Endothelial cell of umbilical vein (primary cell): Measurements from ENCODE around the gene SEMA4D. TPM values are rescaled to one million over a fixed set of nuclear protein-coding genes. Genes with fewer than 3 reads are reported as not detected.

Experiments used
- BruUV-seq: library from RNA; stranded (reverse); fragments of 400-500 nt; replicated peaks from 2 replicates; lab custom pipeline; 2021; lab: Mats Ljungman, UMichigan
- CTCF ChIA-PET: fragments of 300-600, 350-600 bp; sonication (Branson Sonifier 250); formaldehyde crosslinking; loops from one replicate; lab custom pipeline; 2021; ENCODE audit warnings: antibody characterized with exemption, inconsistent platforms; lab: Charles Lee
- POLR2A ChIA-PET: fragments of 300-600, 350-600 bp; sonication (Branson Sonifier 250); formaldehyde crosslinking; loops from one replicate; lab custom pipeline; 2021; ENCODE audit warnings: antibody characterized with exemption, inconsistent platforms; lab: Charles Lee
- DNase-seq: peaks from one replicate; pipeline ENCODE4 v3.0.0-alpha.2; 2011; ENCODE audit warnings: low read depth, low spot score
- FAIRE-seq: peaks from 2 replicates; lab custom pipeline; 2011; peaks lifted over from hg19 to GRCh38; lab: Jason Lieb, UNC
- H2AFZ ChIP-seq: 2 replicates; pipeline ENCODE4 v1.6.0; 2012; ENCODE audit warnings: low read depth, low read length, control low read depth, inconsistent platforms
- H3K27ac ChIP-seq: 2 replicates; pipeline ENCODE4 v1.5.1; 2011; ENCODE audit warnings: low read depth, mild to moderate bottlenecking, control low read depth, low read length, moderate library complexity; ENCODE audit not compliant: insufficient read depth
- H3K27me3 ChIP-seq, 2 experiments: 2 replicates each; pipeline versions ENCODE4 v1.6.0 to v1.6.1; 2011; ENCODE audit warnings: low read length in 2 of 2, mixed read lengths in 1 of 2; ENCODE audit not compliant: control insufficient read depth in 2 of 2, insufficient read depth in 2 of 2
- H3K36me3 ChIP-seq, 2 experiments: 2 replicates in 1 of 2; 3 replicates in 1 of 2; pipeline ENCODE4 v1.5.1; 2011; ENCODE audit warnings: low read length in 2 of 2, mild to moderate bottlenecking in 1 of 2, moderate library complexity in 1 of 2; ENCODE audit not compliant: control insufficient read depth in 2 of 2, insufficient read depth in 2 of 2; ENCODE audit errors: extremely low read depth in 1 of 2
- H3K4me1 ChIP-seq: 3 replicates; pipeline ENCODE4 v1.5.1; 2011; ENCODE audit warnings: mild to moderate bottlenecking, low read length; ENCODE audit not compliant: control insufficient read depth, insufficient read depth; ENCODE audit errors: extremely low read depth
- H3K4me2 ChIP-seq: 2 replicates; pipeline ENCODE4 v1.6.1; 2011; ENCODE audit warnings: low read length, control low read depth, mixed read lengths; ENCODE audit not compliant: insufficient read depth
- H3K4me3 ChIP-seq, 3 experiments: fragments of 200-600 bp in 1 of 3; sonication (generic), shearing (Covaris generic) in 1 of 3; replicated peaks in 1 of 3; 2 replicates each; pipeline ENCODE4 v1.5.1; 2011 to 2016; ENCODE audit warnings: control low read depth in 3 of 3, low read length in 3 of 3, mild to moderate bottlenecking in 2 of 3, inconsistent platforms in 1 of 3, low read depth in 1 of 3, moderate library complexity in 1 of 3; ENCODE audit not compliant: insufficient read depth in 1 of 3
- H3K79me2 ChIP-seq: 2 replicates; pipeline ENCODE4 v1.6.0; 2012; ENCODE audit warnings: low read length, inconsistent platforms; ENCODE audit not compliant: control insufficient read depth, insufficient read depth
- H3K9ac ChIP-seq: replicated peaks from 2 replicates; pipeline ENCODE3; 2011; ENCODE audit warnings: low read length, control low read depth; ENCODE audit not compliant: insufficient read depth; ENCODE audit errors: extremely low read depth
- H3K9me1 ChIP-seq: replicated peaks from 3 replicates; pipeline ENCODE4 v1.6.0; 2011; ENCODE audit warnings: mild to moderate bottlenecking, low read length; ENCODE audit not compliant: control insufficient read depth, insufficient read depth; ENCODE audit errors: extremely low read depth
- H3K9me3 ChIP-seq: replicated peaks from 2 replicates; pipeline ENCODE4 v1.5.1; 2012; ENCODE audit warnings: low read length, inconsistent platforms; ENCODE audit not compliant: control insufficient read depth, insufficient read depth
- H4K20me1 ChIP-seq: replicated peaks from 2 replicates; pipeline ENCODE3; 2011; ENCODE audit warnings: mild to moderate bottlenecking, low read length; ENCODE audit not compliant: control insufficient read depth, insufficient read depth; ENCODE audit errors: extremely low read depth
- EZH2 ChIP-seq: IDR thresholded peaks from 2 replicates; pipeline ENCODE4 v1.6.1; 2012; ENCODE audit warnings: borderline replicate concordance, low read depth, mild to moderate bottlenecking, moderate library complexity, low read length, inconsistent platforms; ENCODE audit not compliant: severe bottlenecking
- FOS ChIP-seq: IDR thresholded peaks from 2 replicates; pipeline ENCODE4 v1.6.1; 2011; ENCODE audit warnings: mild to moderate bottlenecking, low read length, moderate library complexity, borderline replicate concordance; ENCODE audit not compliant: insufficient read depth
- GATA2 ChIP-seq: IDR thresholded peaks from 2 replicates; pipeline ENCODE4 v1.7.0; 2011; ENCODE audit warnings: low read depth, mild to moderate bottlenecking, moderate library complexity, mixed read lengths, low read length; ENCODE audit not compliant: insufficient read length, insufficient read depth
- JUN ChIP-seq: IDR thresholded peaks from 2 replicates; pipeline ENCODE4 v1.6.1; 2011; ENCODE audit warnings: borderline replicate concordance, low read depth; ENCODE audit not compliant: insufficient read length, insufficient read depth
- MAX ChIP-seq: IDR thresholded peaks from 2 replicates; pipeline ENCODE4 v1.6.1; 2011; ENCODE audit not compliant: insufficient read depth, insufficient read length
- MYC ChIP-seq: IDR thresholded peaks from one replicate; pipeline ENCODE4 v1.6.1; 2011; ENCODE audit warnings: mild to moderate bottlenecking, low read depth, low read length
- POLR2A ChIP-seq: IDR thresholded peaks from 2 replicates; pipeline ENCODE4 v1.6.1; 2012; ENCODE audit warnings: low read depth, mild to moderate bottlenecking, control low read depth, low read length
- POLR2AphosphoS5 ChIP-seq: IDR thresholded peaks from 2 replicates; pipeline ENCODE4 v1.6.1; 2012; ENCODE audit warnings: low read depth, mild to moderate bottlenecking, control low read depth, low read length, moderate library complexity; ENCODE audit not compliant: insufficient read depth
- dilution Hi-C: fragments of 300-500 bp; cut with MboI; formaldehyde crosslinking; loops from one replicate; pipeline ENCODE4 v1.15.0; 2019; ENCODE audit warnings: low sequenced_read_pairs; ENCODE audit not compliant: extremely low pct_ligation_motif_present
- intact Hi-C: fragments of 100-400 bp; cut with micrococcal nuclease; formaldehyde crosslinking; loops from one replicate; pipeline ENCODE4 v1.10.0; 2022
- polyA plus RNA-seq, 4 experiments: library from polyadenylated mRNA; depleted of rRNA in 3 of 4; stranded (reverse) in 3 of 4; unstranded in 1 of 4; fragments of >200 nt; gene quantifications; 2 replicates each; pipeline versions ENCODE4 v1.2.1 to v1.2.3, GENCODE V29; 2011 to 2012; ENCODE audit warnings: missing spikeins in 1 of 4
- total RNA-seq: library from RNA; stranded (reverse); gene quantifications from 2 replicates; pipeline ENCODE4 v1.2.3, GENCODE V29; 2021
- TF ChIP-seq, protein P1 (sequence below), 2 donors: IDR thresholded peaks; 1 replicate in 1 of 2; 2 replicates in 1 of 2; pipeline ENCODE4 v1.5.1; 2011; ENCODE audit warnings: low read length in 2 of 2, mild to moderate bottlenecking in 2 of 2, moderate library complexity in 2 of 2, control low read depth in 1 of 2, inconsistent platforms in 1 of 2, low read depth in 1 of 2; ENCODE audit not compliant: insufficient read depth in 1 of 2; ENCODE audit errors: extremely low read depth in 1 of 2

SEMA4D gene
- total and polyA plus RNA-seq, 2 donors (not counting 3 experiments of a cell fraction or from before 2014, with no cell fraction given): 3.9 to 15.7 TPM

GRCh38 chr9:89367281-89367680 is 130.6 kb downstream of the SEMA4D start:
- H3K4me2 ChIP-seq: no peak overlapping the region
- CTCF ChIA-PET: interaction anchor here (3.7 kb wide), 1 partner anchor 182 kb away, joined by 10 read pairs; no protein-coding TSS in a partner anchor
- H3K36me3 ChIP-seq: no peaks in the 10 kb centered on the region
- no peaks in the 10 kb centered on the region for H3K9me3 ChIP-seq
- DNase-seq (no peak), FAIRE-seq (no peak)
- H3K79me2 ChIP-seq: no peaks in the 10 kb centered on the region
- H3K9me1 ChIP-seq: no peaks in the 10 kb centered on the region
- no peaks in the 10 kb centered on the region for H3K27me3 ChIP-seq
- TF ChIP-seq POLR2AphosphoS5 (no peak), EZH2 (no peak), POLR2A (no peak), MAX (no peak), GATA2 (no peak), MYC (no peak), FOS (no peak), JUN (no peak)
- TF ChIP-seq, protein P1, sequence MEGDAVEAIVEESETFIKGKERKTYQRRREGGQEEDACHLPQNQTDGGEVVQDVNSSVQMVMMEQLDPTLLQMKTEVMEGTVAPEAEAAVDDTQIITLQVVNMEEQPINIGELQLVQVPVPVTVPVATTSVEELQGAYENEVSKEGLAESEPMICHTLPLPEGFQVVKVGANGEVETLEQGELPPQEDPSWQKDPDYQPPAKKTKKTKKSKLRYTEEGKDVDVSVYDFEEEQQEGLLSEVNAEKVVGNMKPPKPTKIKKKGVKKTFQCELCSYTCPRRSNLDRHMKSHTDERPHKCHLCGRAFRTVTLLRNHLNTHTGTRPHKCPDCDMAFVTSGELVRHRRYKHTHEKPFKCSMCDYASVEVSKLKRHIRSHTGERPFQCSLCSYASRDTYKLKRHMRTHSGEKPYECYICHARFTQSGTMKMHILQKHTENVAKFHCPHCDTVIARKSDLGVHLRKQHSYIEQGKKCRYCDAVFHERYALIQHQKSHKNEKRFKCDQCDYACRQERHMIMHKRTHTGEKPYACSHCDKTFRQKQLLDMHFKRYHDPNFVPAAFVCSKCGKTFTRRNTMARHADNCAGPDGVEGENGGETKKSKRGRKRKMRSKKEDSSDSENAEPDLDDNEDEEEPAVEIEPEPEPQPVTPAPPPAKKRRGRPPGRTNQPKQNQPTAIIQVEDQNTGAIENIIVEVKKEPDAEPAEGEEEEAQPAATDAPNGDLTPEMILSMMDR (IDR thresholded peaks at IDR 0.05; ENCODE audit: extremely low read depth in 1 of 2, insufficient read depth in 1 of 2, low read depth in 1 of 2, low read length in 2 of 2): no peak
- H3K9ac ChIP-seq: no peak overlapping the region
- intact Hi-C loops: loop anchor here (5.0 kb wide), 1 partner anchor 110 kb away; no protein-coding TSS in a partner anchor
- H4K20me1 ChIP-seq: no peaks in the 10 kb centered on the region
- no peak overlapping the region for H2AFZ ChIP-seq
- no TSS peak for BruUV-seq
- H3K27ac ChIP-seq: no peak overlapping the region
- POLR2A ChIA-PET: no interaction called here
- no peaks in the 10 kb centered on the region for H3K4me1 ChIP-seq
- dilution Hi-C loops: no loop called here
- H3K4me3 ChIP-seq: no peak overlapping the region
